GM12873 (cell line): Measurements from ENCODE around the gene SRPK2.

Experiments used
- TF ChIP-seq, protein P1 (sequence below): IDR thresholded peaks from 2 replicates; pipeline ENCODE4 v1.5.1; 2012; ENCODE audit warnings: low read depth, mild to moderate bottlenecking, moderate library complexity, low read length, control low read depth; ENCODE audit not compliant: insufficient read depth; ENCODE audit errors: missing control alignments

SRPK2 gene

DNA sequence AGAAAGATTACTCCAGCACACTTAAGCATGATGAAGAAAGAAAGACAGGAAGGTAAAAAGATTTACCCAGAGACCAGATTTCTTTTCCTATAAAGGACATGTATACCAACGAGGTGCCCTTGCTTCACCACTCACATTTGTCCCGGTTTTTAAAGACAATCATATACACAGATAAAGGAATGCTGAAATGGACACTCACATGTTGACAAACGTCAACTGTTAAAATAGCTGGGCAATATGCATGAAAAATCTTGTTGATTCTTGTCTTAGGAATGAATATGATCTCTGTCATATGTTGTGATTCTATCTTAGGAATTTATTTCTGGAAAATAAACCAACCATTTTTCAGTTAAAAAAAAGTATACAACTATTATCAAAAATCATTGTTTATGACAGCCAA is 158.2 kb downstream of the SRPK2 start:
- TF ChIP-seq, protein P1, sequence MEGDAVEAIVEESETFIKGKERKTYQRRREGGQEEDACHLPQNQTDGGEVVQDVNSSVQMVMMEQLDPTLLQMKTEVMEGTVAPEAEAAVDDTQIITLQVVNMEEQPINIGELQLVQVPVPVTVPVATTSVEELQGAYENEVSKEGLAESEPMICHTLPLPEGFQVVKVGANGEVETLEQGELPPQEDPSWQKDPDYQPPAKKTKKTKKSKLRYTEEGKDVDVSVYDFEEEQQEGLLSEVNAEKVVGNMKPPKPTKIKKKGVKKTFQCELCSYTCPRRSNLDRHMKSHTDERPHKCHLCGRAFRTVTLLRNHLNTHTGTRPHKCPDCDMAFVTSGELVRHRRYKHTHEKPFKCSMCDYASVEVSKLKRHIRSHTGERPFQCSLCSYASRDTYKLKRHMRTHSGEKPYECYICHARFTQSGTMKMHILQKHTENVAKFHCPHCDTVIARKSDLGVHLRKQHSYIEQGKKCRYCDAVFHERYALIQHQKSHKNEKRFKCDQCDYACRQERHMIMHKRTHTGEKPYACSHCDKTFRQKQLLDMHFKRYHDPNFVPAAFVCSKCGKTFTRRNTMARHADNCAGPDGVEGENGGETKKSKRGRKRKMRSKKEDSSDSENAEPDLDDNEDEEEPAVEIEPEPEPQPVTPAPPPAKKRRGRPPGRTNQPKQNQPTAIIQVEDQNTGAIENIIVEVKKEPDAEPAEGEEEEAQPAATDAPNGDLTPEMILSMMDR: no peak

DNA sequence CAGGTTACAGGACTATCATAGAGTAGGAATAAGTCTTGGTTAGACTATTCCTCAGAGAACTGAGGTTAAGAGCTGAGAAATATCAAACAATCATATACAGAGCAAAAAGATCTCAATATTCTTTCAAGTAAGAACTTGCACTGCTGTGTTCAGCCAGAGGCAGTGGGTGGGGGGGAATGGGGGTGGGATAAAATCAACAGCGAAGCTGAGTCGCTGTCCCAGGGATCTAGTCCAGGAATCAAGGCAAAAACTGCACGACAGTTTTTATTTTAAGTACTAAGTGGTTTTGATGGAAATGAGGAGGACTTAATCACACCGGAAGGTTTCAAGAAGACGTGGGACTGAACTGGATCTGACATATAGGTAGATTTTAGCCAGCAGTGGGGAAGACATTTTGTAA is 159.1 kb downstream of the SRPK2 start:
- TF ChIP-seq, protein P1: no peak

DNA sequence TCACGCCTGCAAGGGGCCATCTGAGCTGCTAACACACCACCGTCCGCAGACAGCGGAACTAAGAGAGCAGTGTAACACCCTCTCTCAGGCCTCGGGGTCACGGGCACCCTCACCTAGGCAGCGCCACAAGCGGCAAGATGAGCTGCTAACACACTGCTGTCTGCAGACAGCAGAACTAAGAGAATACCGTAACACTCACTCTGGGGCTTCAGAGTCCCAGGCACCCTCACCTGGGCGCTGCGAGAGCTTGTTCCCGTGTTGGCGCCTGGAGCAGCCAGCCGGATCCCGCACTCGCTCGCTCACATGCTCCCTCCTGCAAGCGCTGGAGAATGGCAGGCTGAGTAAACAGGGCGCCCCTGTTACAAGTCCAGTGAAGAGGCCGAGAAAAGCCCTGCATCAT is 160.2 kb downstream of the SRPK2 start:
- TF ChIP-seq, protein P1: no peak

DNA sequence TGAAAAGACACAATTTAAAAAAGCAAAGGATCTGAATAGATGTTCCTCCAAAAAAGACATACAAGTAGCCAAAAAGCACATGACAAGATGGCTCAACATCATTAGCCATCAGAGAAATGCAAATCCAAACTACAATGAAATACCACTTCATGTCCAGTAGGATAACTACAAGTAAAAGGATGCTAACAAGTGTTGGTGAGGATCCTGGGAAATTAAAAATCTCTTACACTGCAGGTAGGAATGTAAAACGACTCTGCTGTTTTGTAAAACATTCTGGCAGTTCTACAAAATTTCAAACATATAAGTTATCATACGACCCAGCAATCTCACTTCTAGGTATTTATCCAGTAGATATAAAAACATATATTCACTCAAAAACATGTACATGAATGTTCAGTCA is 161.3 kb downstream of the SRPK2 start:
- TF ChIP-seq, protein P1: no peak

DNA sequence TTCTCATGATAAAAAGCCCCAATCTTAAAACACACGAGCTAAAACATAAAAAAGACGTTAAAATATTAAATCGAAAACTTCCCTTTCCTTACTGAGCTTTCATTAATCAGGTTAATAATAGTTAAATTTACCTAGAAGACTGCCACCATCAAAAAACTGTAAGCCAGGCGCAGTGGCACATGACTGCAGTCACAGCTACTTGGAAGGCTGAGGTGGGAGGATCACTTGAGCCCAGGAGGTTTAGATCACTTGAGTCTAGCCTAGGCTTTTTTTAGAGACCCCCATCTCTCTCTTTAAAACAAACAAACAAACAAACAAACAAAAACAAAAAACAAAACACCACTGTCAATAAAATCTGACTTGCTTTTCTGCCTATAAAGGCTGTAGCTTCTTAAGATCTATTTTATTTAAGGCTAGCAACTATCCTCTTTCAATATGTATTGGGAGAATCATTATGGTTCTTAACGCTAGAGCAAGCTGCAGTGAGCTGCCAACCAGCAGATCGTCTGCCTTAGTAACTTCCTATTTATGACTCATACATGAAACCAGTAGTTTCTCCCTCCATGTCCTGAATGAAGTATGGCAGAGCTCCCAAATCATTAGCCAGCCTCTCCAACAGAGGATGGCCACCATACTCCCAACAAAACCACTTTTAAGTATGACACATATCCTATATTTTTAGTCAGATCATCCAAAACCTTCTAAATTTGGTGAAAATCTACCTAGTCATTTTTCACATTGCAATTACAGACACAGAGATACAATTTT is 163.7 kb downstream of the SRPK2 start:
- TF ChIP-seq, protein P1: no peak

DNA sequence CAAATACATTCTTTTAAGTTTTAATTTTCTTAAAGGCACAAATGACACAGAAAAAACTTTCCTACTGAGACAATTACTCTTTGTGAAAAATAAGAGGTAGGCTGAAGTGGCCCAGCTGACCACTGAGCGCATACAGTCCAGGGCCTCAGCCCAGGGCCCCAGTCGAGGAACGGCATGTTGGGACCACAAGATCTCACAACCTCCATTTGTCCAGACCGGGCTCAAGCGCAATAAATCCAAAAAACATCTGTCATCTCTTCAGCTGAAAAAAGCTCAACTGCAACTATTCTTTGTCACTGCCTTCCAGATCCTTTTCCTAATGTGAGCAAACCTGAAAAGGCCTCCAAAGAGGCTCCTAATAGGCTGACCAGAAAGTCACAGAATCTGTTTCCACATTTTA is 165.8 kb downstream of the SRPK2 start:
- TF ChIP-seq, protein P1: no peak

DNA sequence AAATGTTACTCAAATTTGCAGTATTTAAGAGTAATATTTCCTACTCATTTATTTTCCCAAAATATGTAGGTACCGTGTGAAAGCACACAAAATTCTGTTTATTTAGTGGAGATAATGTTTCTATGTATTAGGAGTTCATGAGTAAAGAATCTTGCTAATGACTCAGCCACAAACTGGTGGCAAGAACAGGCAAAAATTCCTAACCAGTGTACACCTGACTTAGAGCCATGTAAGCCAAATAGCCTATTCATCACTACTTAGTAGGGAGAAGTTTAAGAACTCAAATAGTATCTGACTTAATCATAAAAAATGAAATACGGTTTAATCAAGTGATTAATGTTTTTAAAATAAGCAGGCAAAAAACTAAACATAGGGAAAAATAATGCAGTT is 169.0 kb downstream of the SRPK2 start:
- TF ChIP-seq, protein P1: no peak
